CD4-positive, alpha-beta memory T cell (primary cell): Measurements from ENCODE around the gene ZNF609. TPM values are rescaled to one million over a fixed set of nuclear protein-coding genes. Genes with fewer than 3 reads are reported as not detected.
A peak's percentile ranks its signal among the peaks of the same experiment; 100 is the strongest.

Experiments used
- CTCF ChIA-PET: fragments of 350-600 bp; sonication (Branson Sonifier 250); formaldehyde crosslinking; loops from one replicate; lab custom pipeline; 2021; ENCODE audit warnings: inconsistent platforms; ENCODE audit not compliant: partially characterized antibody; lab: Charles Lee
- POLR2A ChIA-PET: fragments of 350-600 bp; sonication (Branson Sonifier 250); formaldehyde crosslinking; loops from one replicate; lab custom pipeline; 2021; ENCODE audit not compliant: partially characterized antibody; lab: Charles Lee
- DNase-seq, 5 donors: peaks; one replicate each; pipeline versions ENCODE4 v3.0.0 to v3.0.0-alpha.2; 2020 to 2022; ENCODE audit warnings: mixed read lengths in 1 of 5
- H3K27ac ChIP-seq: one replicate; pipeline ENCODE4 v1.7.0; 2013; ENCODE audit warnings: low read depth, low read length
- H3K27me3 ChIP-seq: 2 replicates; pipeline ENCODE4 v1.7.0; 2013; ENCODE audit warnings: mild to moderate bottlenecking, low read length, moderate library complexity; ENCODE audit not compliant: insufficient read depth
- H3K36me3 ChIP-seq: 2 replicates; pipeline ENCODE4 v1.7.0; 2013; ENCODE audit warnings: mild to moderate bottlenecking, low read length, moderate library complexity; ENCODE audit not compliant: insufficient read depth
- H3K4me1 ChIP-seq: 2 replicates; pipeline ENCODE4 v1.7.0; 2013; ENCODE audit warnings: mild to moderate bottlenecking, low read length, moderate library complexity; ENCODE audit not compliant: insufficient read depth
- H3K4me3 ChIP-seq, 2 donors: one replicate each; pipeline ENCODE4 v1.7.0; 2013; ENCODE audit warnings: low read length in 2 of 2, mild to moderate bottlenecking in 1 of 2
- H3K9me3 ChIP-seq, 2 donors: one replicate each; pipeline ENCODE4 v1.7.0; 2013; ENCODE audit warnings: low read length in 2 of 2, control low read depth in 1 of 2; ENCODE audit not compliant: control insufficient read depth in 1 of 2
- H3K27ac Mint-ChIP-seq, 7 donors: one replicate each; pipeline ENCODE4 v1.8.0; 2020 to 2021; ENCODE audit warnings: mixed read lengths in 7 of 7, mild to moderate bottlenecking in 6 of 7, inconsistent platforms in 3 of 7, moderate library complexity in 3 of 7
- H3K27me3 Mint-ChIP-seq, 2 donors: one replicate each; pipeline ENCODE4 v1.8.0; 2020 to 2021; ENCODE audit warnings: mixed read lengths in 2 of 2
- H3K36me3 Mint-ChIP-seq, 2 donors: one replicate each; pipeline ENCODE4 v1.8.0; 2020 to 2021; ENCODE audit warnings: mixed read lengths in 2 of 2, inconsistent platforms in 1 of 2, mild to moderate bottlenecking in 1 of 2
- H3K4me1 Mint-ChIP-seq, 4 donors: one replicate each; pipeline ENCODE4 v1.8.0; 2020 to 2021; ENCODE audit warnings: mixed read lengths in 4 of 4, mild to moderate bottlenecking in 1 of 4
- H3K4me3 Mint-ChIP-seq, 8 donors: one replicate each; pipeline ENCODE4 v1.8.0; 2020 to 2021; ENCODE audit warnings: mixed read lengths in 8 of 8, mild to moderate bottlenecking in 7 of 8, moderate library complexity in 6 of 8, inconsistent platforms in 3 of 8
- H3K9me3 Mint-ChIP-seq, 8 donors: one replicate each; pipeline ENCODE4 v1.8.0; 2020 to 2021; ENCODE audit warnings: mixed read lengths in 8 of 8, mild to moderate bottlenecking in 5 of 8, inconsistent platforms in 3 of 8, moderate library complexity in 1 of 8
- intact Hi-C: fragments of 100-400 bp; cut with micrococcal nuclease; formaldehyde crosslinking; loops from one replicate; pipeline ENCODE4 v1.15.1; 2023
- polyA plus RNA-seq, 2 donors: library from polyadenylated mRNA; unstranded; fragments of 300-500 nt; fragmentation: Illumina TruSeq; gene quantifications; one replicate each; pipeline ENCODE4 v1.2.3, GENCODE V29; 2021
- total RNA-seq, 2 experiments: library from RNA; stranded (reverse); gene quantifications; one replicate each; pipeline ENCODE4 v1.2.3, GENCODE V29; 2021

The ZNF609 gene
- total and polyA plus RNA-seq, 4 experiments from 2014 or later = 1.4 to 56.9 (median 35.1) TPM

DNA sequence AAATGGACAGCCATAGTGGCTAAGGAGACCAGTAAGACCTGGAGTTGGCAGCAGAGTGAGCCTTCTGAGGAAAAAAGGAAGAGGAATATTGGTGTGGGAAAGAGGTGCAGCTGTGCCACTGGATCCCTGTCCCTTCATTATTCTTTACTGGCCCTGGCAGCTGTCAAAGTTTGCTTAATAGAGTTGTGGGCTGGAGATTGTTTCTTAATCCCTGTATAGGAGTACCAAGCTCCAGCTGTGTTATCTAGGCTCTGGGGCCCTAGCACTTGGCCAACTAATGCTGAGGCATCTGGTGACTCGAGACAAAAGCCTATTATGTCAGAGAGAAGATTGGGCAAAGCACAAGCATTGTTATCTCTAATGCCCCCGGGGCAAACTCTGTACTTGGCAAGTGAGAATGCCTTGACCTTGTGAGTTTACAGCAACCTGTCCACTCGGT is 61.4 kb downstream of the ZNF609 start:
- H3K27me3 ChIP-seq = no peaks in the 10 kb centered on the region
- H3K27me3 Mint-ChIP-seq = no peaks in the 10 kb centered on the region
- CTCF ChIA-PET = interaction anchor here (0.7 kb wide), 1 partner anchor 44 kb away, joined by 3 read pairs; no protein-coding TSS in a partner anchor

DNA sequence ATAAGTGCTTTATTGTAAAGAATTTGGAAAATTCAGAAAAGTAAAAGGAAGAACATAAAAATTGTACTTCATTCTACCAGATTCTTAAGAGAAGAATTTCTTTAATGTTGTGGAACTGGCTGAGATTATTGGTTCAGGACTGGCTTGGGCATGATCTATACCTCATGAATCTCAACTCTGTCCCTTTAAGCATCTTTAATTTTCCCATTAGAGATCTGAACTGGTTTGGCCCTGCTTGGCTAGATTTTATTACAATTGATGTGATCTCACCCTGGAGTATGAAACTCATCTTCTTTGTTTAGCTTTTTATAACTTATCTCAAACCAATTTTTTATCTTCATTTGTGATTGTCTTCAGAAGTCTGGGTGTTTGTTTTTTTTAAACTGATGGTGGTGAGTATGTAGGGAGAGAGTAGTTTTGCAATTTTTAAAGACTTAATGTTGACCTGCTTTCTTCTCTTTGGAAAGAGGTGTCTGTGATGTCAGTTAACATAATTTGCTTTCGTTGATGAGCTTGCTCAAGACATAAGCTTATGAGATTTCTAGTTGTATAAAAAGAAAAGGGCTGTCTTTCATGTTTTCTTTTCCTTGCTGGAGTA is 61.9 kb downstream of the ZNF609 start:
- CTCF ChIA-PET = no interaction called here
- H3K9me3 Mint-ChIP-seq = peaks cover 0 to 1% (median 0%) of the 10 kb centered on the region in 8 donors
- Histone ChIP-seq H3K9me3 (no peaks in the 10 kb centered on the region), H3K4me3 (no peak overlapping the region), H3K4me1 (peaks cover 31% of the 10 kb centered on the region), H3K36me3 (no peaks in the 10 kb centered on the region), H3K27ac (no peak overlapping the region), H3K27me3 (no peaks in the 10 kb centered on the region)
- POLR2A ChIA-PET = no interaction called here
- peaks cover 41 to 73% (median 56%) of the 10 kb centered on the region in 4 donors for H3K4me1 Mint-ChIP-seq
- DNase-seq = no peak
- H3K27me3 Mint-ChIP-seq = no peaks in the 10 kb centered on the region
- peak overlapping the region in 1 of 8 donors; percentile 4 for H3K4me3 Mint-ChIP-seq
- intact Hi-C loops = no loop called here
- H3K36me3 Mint-ChIP-seq = peaks cover 11 to 26% of the 10 kb centered on the region in 2 donors
- H3K27ac Mint-ChIP-seq = peak overlapping the region in 5 of 7 donors; percentile 12 to 44 (median 25)

More for the DNA sequence above, 61.4 kb downstream of the ZNF609 start:
- Mint-ChIP-seq H3K9me3 (peaks cover 0 to 1% (median 0%) of the 10 kb centered on the region in 8 donors), H3K4me1 (peaks cover 41 to 67% (median 54%) of the 10 kb centered on the region in 4 donors), H3K4me3 (peak overlapping the region in 1 of 8 donors; percentile 23), H3K27ac (peak overlapping the region in 3 of 7 donors; percentile 33 to 81 (median 43)), H3K36me3 (peaks cover 11 to 28% of the 10 kb centered on the region in 2 donors)
- Histone ChIP-seq H3K4me1 (peaks cover 28% of the 10 kb centered on the region), H3K4me3 (no peak overlapping the region), H3K9me3 (no peaks in the 10 kb centered on the region), H3K36me3 (no peaks in the 10 kb centered on the region), H3K27ac (no peak overlapping the region)
- no peak for DNase-seq
- intact Hi-C loops = no loop called here
- POLR2A ChIA-PET = interaction anchor here (1.5 kb wide), 1 partner anchor 18 kb away, joined by 3 read pairs; no protein-coding TSS in a partner anchor

DNA sequence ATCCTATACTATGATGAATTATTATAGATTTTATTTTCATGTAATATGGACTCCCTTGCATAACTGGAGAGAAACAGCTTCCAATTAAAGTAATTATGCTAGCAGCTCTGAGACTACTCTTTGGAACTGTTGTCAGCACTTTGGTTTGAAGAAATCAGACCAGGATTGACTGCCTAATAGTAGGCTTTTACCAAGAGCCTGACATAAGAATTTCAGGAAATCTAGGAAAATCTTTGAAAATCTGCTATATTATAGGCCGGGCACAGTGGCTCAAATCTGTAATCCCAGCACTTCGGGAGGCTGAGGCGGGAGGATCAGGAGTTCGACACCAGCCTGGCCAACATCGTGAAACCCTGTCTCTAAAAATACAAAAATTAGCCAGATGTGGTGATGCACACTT is 62.9 kb downstream of the ZNF609 start:
- no peak overlapping the region for H3K27ac ChIP-seq
- H3K4me1 ChIP-seq = peaks cover 34% of the 10 kb centered on the region
- H3K4me3 ChIP-seq = no peak overlapping the region
- Mint-ChIP-seq H3K4me1 (peaks cover 42 to 73% (median 58%) of the 10 kb centered on the region in 4 donors), H3K4me3 (no peak overlapping the region), H3K9me3 (no peaks in the 10 kb centered on the region), H3K27ac (no peak overlapping the region), H3K27me3 (no peaks in the 10 kb centered on the region), H3K36me3 (peaks cover 8 to 27% of the 10 kb centered on the region in 2 donors)
- ChIA-PET CTCF (interaction anchor here (0.6 kb wide), 1 partner anchor 191 kb away, joined by 3 read pairs; no protein-coding TSS in a partner anchor), POLR2A (no interaction called here)
- no peaks in the 10 kb centered on the region for H3K9me3 ChIP-seq
- intact Hi-C loops = no loop called here
- no peaks in the 10 kb centered on the region for H3K36me3 ChIP-seq
- no peak for DNase-seq
- H3K27me3 ChIP-seq = no peaks in the 10 kb centered on the region

DNA sequence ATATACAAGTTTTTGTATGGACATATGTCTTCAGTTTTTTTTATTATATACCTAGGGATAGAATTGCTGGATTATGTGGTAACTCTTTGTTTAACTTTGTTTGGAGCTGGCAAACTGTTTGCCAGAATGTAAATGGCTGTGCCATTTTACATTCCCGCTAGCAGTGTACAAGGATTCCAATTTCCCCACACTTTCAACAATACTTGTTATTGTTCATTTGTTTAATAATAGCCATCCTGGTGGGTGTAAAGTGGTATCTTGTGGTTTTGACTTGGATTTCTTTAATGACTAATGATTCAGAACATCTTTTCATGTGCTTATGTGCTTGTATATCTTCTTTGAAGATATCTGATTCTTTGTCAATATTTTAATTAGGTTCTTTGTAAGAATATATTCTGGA is 64.4 kb downstream of the ZNF609 start:
- POLR2A ChIA-PET = no interaction called here

DNA sequence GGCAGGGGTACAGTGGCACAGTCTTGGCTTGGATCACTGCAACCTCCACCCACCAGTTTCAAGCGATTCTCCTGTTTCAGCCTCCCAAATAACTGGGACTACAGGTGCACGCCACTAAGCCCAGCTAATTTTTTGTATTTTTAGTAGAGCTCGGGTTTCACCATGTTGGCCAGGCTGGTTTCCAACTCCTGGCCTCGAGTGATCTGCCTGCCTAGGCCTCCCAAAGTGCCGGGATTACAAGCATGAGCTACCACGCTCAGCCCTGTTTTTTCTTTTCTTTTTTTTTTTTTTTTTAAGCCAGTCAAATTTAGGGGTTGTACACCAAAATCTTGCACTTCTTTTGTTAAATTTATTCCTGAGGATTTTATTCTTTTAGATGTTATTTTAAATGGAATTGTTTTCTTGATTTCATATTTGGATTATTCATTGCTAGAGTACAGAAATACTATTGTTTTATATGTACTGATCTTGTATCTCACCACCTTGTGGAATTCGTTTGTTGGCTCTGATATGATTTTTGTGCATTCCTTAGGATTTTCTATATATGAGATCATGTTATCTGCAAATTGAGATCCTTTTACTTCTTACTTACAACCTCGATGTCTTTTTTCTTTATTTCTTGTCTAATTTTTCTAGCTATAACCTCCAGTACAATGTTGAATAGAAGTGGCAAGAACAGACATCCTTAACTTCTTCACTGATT is 65.6 kb downstream of the ZNF609 start:
- H3K4me1 Mint-ChIP-seq = peaks cover 36 to 74% (median 53%) of the 10 kb centered on the region in 4 donors

More for the DNA sequence above, 64.4 kb downstream of the ZNF609 start:
- Histone ChIP-seq H3K9me3 (no peaks in the 10 kb centered on the region), H3K27ac (no peak overlapping the region), H3K4me3 (no peak overlapping the region), H3K36me3 (no peaks in the 10 kb centered on the region), H3K4me1 (peaks cover 31% of the 10 kb centered on the region), H3K27me3 (no peaks in the 10 kb centered on the region)
- CTCF ChIA-PET = interaction anchor here (1.0 kb wide), 1 partner anchor 10 kb away, joined by 3 read pairs; no protein-coding TSS in a partner anchor
- intact Hi-C loops = no loop called here
- Mint-ChIP-seq H3K9me3 (peaks cover 0 to 2% (median 0%) of the 10 kb centered on the region in 8 donors), H3K4me3 (no peak overlapping the region), H3K27ac (no peak overlapping the region), H3K4me1 (peaks cover 34 to 72% (median 51%) of the 10 kb centered on the region in 4 donors), H3K36me3 (peaks cover 7 to 28% of the 10 kb centered on the region in 2 donors), H3K27me3 (no peaks in the 10 kb centered on the region)
- DNase-seq = no peak

DNA sequence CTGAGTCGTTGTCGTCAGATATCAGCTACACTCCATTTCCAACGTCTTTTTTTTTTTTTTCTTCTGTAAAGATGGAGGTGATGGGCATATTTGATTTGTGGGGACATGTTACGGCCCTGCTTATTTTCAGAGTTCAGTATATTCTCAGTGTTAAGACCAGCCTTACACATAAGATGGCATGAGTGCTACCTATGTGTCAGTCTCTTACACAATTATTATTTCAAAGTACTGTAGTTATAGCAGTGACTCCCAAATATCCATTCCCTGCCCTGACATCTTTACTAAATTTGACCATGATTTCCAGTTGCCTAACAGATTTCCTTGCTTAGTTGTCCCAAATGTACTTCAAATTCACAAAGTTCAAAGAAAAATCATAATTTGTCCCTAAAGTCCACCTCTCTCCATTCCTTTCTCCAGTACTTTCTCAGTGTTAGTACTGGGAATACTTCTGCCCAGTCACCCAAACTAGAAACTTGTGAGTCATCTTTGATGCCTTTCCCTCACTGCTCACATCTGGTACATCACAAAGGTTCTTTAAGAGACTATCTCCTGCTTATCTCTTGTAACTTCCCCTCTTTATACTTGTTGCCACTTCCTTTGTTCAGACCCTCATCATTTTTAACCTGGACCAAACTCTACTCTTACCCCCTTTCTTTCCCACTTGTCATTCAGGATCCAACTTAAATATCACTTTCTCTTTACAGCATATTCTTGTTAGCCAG is 67.0 kb downstream of the ZNF609 start:
- Mint-ChIP-seq H3K36me3 (peaks cover 5 to 35% of the 10 kb centered on the region in 2 donors), H3K27ac (peak overlapping the region in 2 of 7 donors; percentile 23 to 68), H3K27me3 (no peaks in the 10 kb centered on the region), H3K4me1 (peaks cover 35 to 73% (median 53%) of the 10 kb centered on the region in 4 donors), H3K4me3 (peak overlapping the region in 2 of 8 donors; percentile 35 to 38), H3K9me3 (peaks cover 0 to 2% (median 0%) of the 10 kb centered on the region in 8 donors)
- no peak overlapping the region for H3K27ac ChIP-seq
- no peak for DNase-seq
- no peaks in the 10 kb centered on the region for H3K36me3 ChIP-seq
- H3K4me3 ChIP-seq = no peak overlapping the region
- no peaks in the 10 kb centered on the region for H3K9me3 ChIP-seq
- intact Hi-C loops = no loop called here
- CTCF ChIA-PET = interaction anchor here (1.1 to 1.3 kb wide), 2 partner anchors 10 to 13 kb away, joined by 3 to 4 read pairs; no protein-coding TSS in a partner anchor
- peaks cover 27% of the 10 kb centered on the region for H3K4me1 ChIP-seq
- H3K27me3 ChIP-seq = no peaks in the 10 kb centered on the region
- POLR2A ChIA-PET = no interaction called here

More for the DNA sequence above, 65.6 kb downstream of the ZNF609 start:
- DNase-seq = no peak
- Histone ChIP-seq H3K36me3 (no peaks in the 10 kb centered on the region), H3K27ac (no peak overlapping the region), H3K4me3 (no peak overlapping the region), H3K9me3 (no peaks in the 10 kb centered on the region), H3K4me1 (peaks cover 31% of the 10 kb centered on the region), H3K27me3 (no peaks in the 10 kb centered on the region)
- intact Hi-C loops = no loop called here
- CTCF ChIA-PET = interaction anchor here (1.1 to 1.3 kb wide), 2 partner anchors 9 to 12 kb away, joined by 3 to 4 read pairs; no protein-coding TSS in a partner anchor
- Mint-ChIP-seq H3K4me3 (no peak overlapping the region), H3K27me3 (no peaks in the 10 kb centered on the region), H3K9me3 (peaks cover 0 to 2% (median 0%) of the 10 kb centered on the region in 8 donors), H3K27ac (no peak overlapping the region), H3K36me3 (peaks cover 5 to 29% of the 10 kb centered on the region in 2 donors)
- POLR2A ChIA-PET = interaction anchor here (1.3 kb wide), 1 partner anchor 23 kb away, joined by 3 read pairs; no protein-coding TSS in a partner anchor
